DND-41 (cell line): ENCODE measurements around the gene GLRX2.

Experiments used
- ATAC-seq: fragments of 200-7000 bp; cut with Tn5 transposase; 3 replicates; pipeline ENCODE4 v1.9.1; 2021; ENCODE audit warnings: low read depth; ENCODE audit not compliant: insufficient read depth
- DNase-seq: peaks from one replicate; pipeline ENCODE4 v3.0.0-alpha.2; 2020
- H2AFZ ChIP-seq: 2 replicates; pipeline ENCODE4 v1.6.0; 2012; ENCODE audit warnings: low read depth, low read length
- H3K27ac ChIP-seq: 2 replicates; pipeline ENCODE4 v1.5.1; 2012; ENCODE audit warnings: low read length, inconsistent platforms
- H3K27me3 ChIP-seq: fragments of 200-600 bp; sonication (generic); 2 replicates; pipeline ENCODE4 v1.6.0; 2012; ENCODE audit warnings: low read length, mild to moderate bottlenecking, inconsistent platforms; ENCODE audit not compliant: insufficient read depth, poor library complexity
- H3K36me3 ChIP-seq: 2 replicates; pipeline ENCODE4 v1.5.1; 2012; ENCODE audit warnings: low read length, inconsistent platforms; ENCODE audit not compliant: insufficient read depth
- H3K4me1 ChIP-seq: 2 replicates; pipeline ENCODE4 v1.5.1; 2012; ENCODE audit warnings: mild to moderate bottlenecking, low read length; ENCODE audit not compliant: insufficient read depth
- H3K4me2 ChIP-seq: 2 replicates; pipeline ENCODE4 v1.6.0; 2012; ENCODE audit warnings: mild to moderate bottlenecking, moderate library complexity, low read length, inconsistent platforms; ENCODE audit not compliant: insufficient read depth
- H3K4me3 ChIP-seq, 2 experiments: fragments of 200-600 bp in 1 of 2; shearing (Covaris generic) in 1 of 2; 2 replicates each; pipeline ENCODE4 v1.5.1; 2012 to 2016; ENCODE audit warnings: inconsistent platforms in 2 of 2, low read length in 2 of 2, mild to moderate bottlenecking in 2 of 2, low read depth in 1 of 2, moderate library complexity in 1 of 2
- H3K79me2 ChIP-seq: 2 replicates; pipeline ENCODE4 v1.6.0; 2012; ENCODE audit warnings: low read length, inconsistent platforms; ENCODE audit not compliant: insufficient read depth
- H3K9ac ChIP-seq: 2 replicates; pipeline ENCODE4 v1.6.0; 2012; ENCODE audit warnings: low read depth, mild to moderate bottlenecking, inconsistent platforms, low read length, moderate library complexity
- H3K9me3 ChIP-seq: 2 replicates; pipeline ENCODE4 v1.5.1; 2012; ENCODE audit warnings: low read length, moderate library complexity, mild to moderate bottlenecking, inconsistent platforms; ENCODE audit not compliant: insufficient read depth, severe bottlenecking
- H4K20me1 ChIP-seq: 2 replicates; pipeline ENCODE4 v1.6.0; 2012; ENCODE audit warnings: low read length; ENCODE audit not compliant: insufficient read depth
- CTCF ChIP-seq: IDR thresholded peaks from 2 replicates; pipeline ENCODE4 v1.5.1; 2012; ENCODE audit warnings: borderline replicate concordance, low read length, moderate library complexity, mild to moderate bottlenecking; ENCODE audit not compliant: poor library complexity, severe bottlenecking; ENCODE audit errors: extremely low read depth
- EZH2 ChIP-seq: IDR thresholded peaks from 3 replicates; pipeline ENCODE4 v1.6.1; 2012; ENCODE audit warnings: borderline replicate concordance, low read depth, mild to moderate bottlenecking, moderate library complexity, low read length, inconsistent platforms; ENCODE audit not compliant: severe bottlenecking

GLRX2 gene

GRCh38 chr1:193102662-193103061, 2.6 kb downstream of the GLRX2 start:
- Histone ChIP-seq H3K9me3 (no peaks in the 10 kb centered on the region), H3K4me2 (peak overlapping the region; percentile 4; the same call in 1 of the 2 replicates), H4K20me1 (no peaks in the 10 kb centered on the region), H2AFZ (no peak overlapping the region), H3K9ac (no peak overlapping the region), H3K36me3 (peaks cover 19% of the 10 kb centered on the region), H3K27me3 (peaks cover 5% of the 10 kb centered on the region), H3K4me1 (peaks cover 22% of the 10 kb centered on the region), H3K27ac (no peak overlapping the region), H3K79me2 (peaks cover 15% of the 10 kb centered on the region), H3K4me3 (no peak overlapping the region)
- ATAC-seq: no peak
- no peak for TF ChIP-seq EZH2
- no peak for TF ChIP-seq CTCF
- DNase-seq: no peak

- Histone ChIP-seq H3K9me3 (no peaks in the 10 kb centered on the region), H3K27ac (no peak overlapping the region), H3K36me3 (peaks cover 41% of the 10 kb centered on the region), H4K20me1 (no peaks in the 10 kb centered on the region), H3K4me3 (no peak overlapping the region), H3K4me1 (no peaks in the 10 kb centered on the region), H3K79me2 (no peaks in the 10 kb centered on the region), H3K27me3 (no peaks in the 10 kb centered on the region), H2AFZ (no peak overlapping the region), H3K4me2 (no peak overlapping the region), H3K9ac (no peak overlapping the region)
- ATAC-seq (no peak), DNase-seq (no peak)
- no peak for TF ChIP-seq CTCF
- no peak for TF ChIP-seq EZH2
These were observed 11.1 kb downstream of the GLRX2 start for GRCh38 chr1:193094112-193094511.

GRCh38 chr1:193090865-193091264, 14.3 kb downstream of the GLRX2 start:
- Histone ChIP-seq H3K79me2 (no peaks in the 10 kb centered on the region), H3K4me1 (no peaks in the 10 kb centered on the region), H3K4me3 (no peak overlapping the region), H4K20me1 (no peaks in the 10 kb centered on the region), H2AFZ (no peak overlapping the region), H3K4me2 (no peak overlapping the region), H3K36me3 (peaks cover 38% of the 10 kb centered on the region), H3K27me3 (no peaks in the 10 kb centered on the region), H3K9me3 (no peaks in the 10 kb centered on the region), H3K9ac (no peak overlapping the region), H3K27ac (no peak overlapping the region)
- no peak for ATAC-seq
- no peak for DNase-seq
- TF ChIP-seq EZH2: no peak

- DNase-seq (no peak), ATAC-seq (no peak)
- H3K4me1 ChIP-seq: no peaks in the 10 kb centered on the region
- no peaks in the 10 kb centered on the region for H4K20me1 ChIP-seq
- peaks cover 39% of the 10 kb centered on the region for H3K36me3 ChIP-seq
- H3K27me3 ChIP-seq: no peaks in the 10 kb centered on the region
- H3K4me3 ChIP-seq: no peak overlapping the region
- TF ChIP-seq CTCF (no peak), EZH2 (no peak)
- no peaks in the 10 kb centered on the region for H3K79me2 ChIP-seq
- H2AFZ ChIP-seq: no peak overlapping the region
- H3K9me3 ChIP-seq: no peaks in the 10 kb centered on the region
- no peak overlapping the region for H3K9ac ChIP-seq
- H3K4me2 ChIP-seq: no peak overlapping the region
- H3K27ac ChIP-seq: no peak overlapping the region
These were observed 17.3 kb downstream of the GLRX2 start for GRCh38 chr1:193087893-193088292.
